ENCODE results near the gene SH3YL1. TPM values are rescaled to one million over a fixed set of nuclear protein-coding genes. Genes with fewer than 3 reads are reported as not detected.

Gene SH3YL1
- total RNA-seq, 4 donors from 2014 or later, result 14.9 to 31.4 (median 26.7) TPM

- Histone ChIP-seq H3K4me1 (no peaks in the 10 kb centered on the region), H3K4me3 (no peak overlapping the region), H3K27ac (no peak overlapping the region), H3K27me3 (peaks cover 3% of the 10 kb centered on the region), H3K36me3 (no peaks in the 10 kb centered on the region), H3K9me3 (no peaks in the 10 kb centered on the region)
- no peak for TF ChIP-seq POLR2A (IDR thresholded peaks at IDR 0.05)
- TF ChIP-seq EP300 (IDR thresholded peaks at IDR 0.05), result no peak
- no peak for TF ChIP-seq POLR2AphosphoS5 (IDR thresholded peaks at IDR 0.05)
- no peak for TF ChIP-seq CTCF (IDR thresholded peaks at IDR 0.05)
- ATAC-seq, result no peak
Measured at GRCh38 chr2:182509-183122, 81.2 kb downstream of the SH3YL1 start.

- Histone ChIP-seq H3K27ac (no peak overlapping the region), H3K27me3 (no peaks in the 10 kb centered on the region), H3K36me3 (no peaks in the 10 kb centered on the region), H3K4me1 (peaks cover 0 to 10% (median 0%) of the 10 kb centered on the region in 3 donors), H3K9me3 (no peaks in the 10 kb centered on the region), H3K4me3 (no peak overlapping the region)
- 60 to 78% methylated on average over 3 of the region's 3 CpGs for WGBS, 2 donors (ENCODE audit: low coverage in 1 of 2)
- no peak for TF ChIP-seq CTCF (IDR thresholded peaks at IDR 0.05)
- no peak for TF ChIP-seq POLR2AphosphoS5 (IDR thresholded peaks at IDR 0.05)
- TF ChIP-seq EP300 (IDR thresholded peaks at IDR 0.05), result no peak
- no peak for TF ChIP-seq POLR2A (IDR thresholded peaks at IDR 0.05)
- no peak for ATAC-seq
Measured at GRCh38 chr2:180311-180710, 83.5 kb downstream of the SH3YL1 start.

- H3K27ac ChIP-seq, result no peak overlapping the region
- no peak for TF ChIP-seq CTCF (IDR thresholded peaks at IDR 0.05)
- no peak for TF ChIP-seq EP300 (IDR thresholded peaks at IDR 0.05)
- TF ChIP-seq POLR2A (IDR thresholded peaks at IDR 0.05), result no peak
- no peak for TF ChIP-seq POLR2AphosphoS5 (IDR thresholded peaks at IDR 0.05)
- ATAC-seq, result no peak
Measured at GRCh38 chr2:179886-180285, 83.9 kb downstream of the SH3YL1 start.

GRCh38 chr2:177733-178132 is 86.1 kb downstream of the SH3YL1 start:
- no peaks in the 10 kb centered on the region for H3K36me3 ChIP-seq
- H3K9me3 ChIP-seq, result no peaks in the 10 kb centered on the region
- no peak for ATAC-seq
- TF ChIP-seq CTCF (IDR thresholded peaks at IDR 0.05) (no peak), POLR2A (IDR thresholded peaks at IDR 0.05) (no peak), EP300 (IDR thresholded peaks at IDR 0.05) (no peak), POLR2AphosphoS5 (IDR thresholded peaks at IDR 0.05) (no peak)
- H3K4me1 ChIP-seq, result peaks cover 0 to 14% (median 0%) of the 10 kb centered on the region in 3 donors
- no peak overlapping the region for H3K4me3 ChIP-seq
- H3K27me3 ChIP-seq, result peaks cover 5% of the 10 kb centered on the region
- 76 to 88% methylated on average over 2 of the region's 2 CpGs for WGBS, 2 donors (ENCODE audit: low coverage in 1 of 2)
- no peak overlapping the region for H3K27ac ChIP-seq

More at GRCh38 chr2:179886-180285, 83.9 kb downstream of the SH3YL1 start:
- no peaks in the 10 kb centered on the region for H3K27me3 ChIP-seq
- H3K4me3 ChIP-seq, result no peak overlapping the region
- H3K36me3 ChIP-seq, result no peaks in the 10 kb centered on the region
- H3K9me3 ChIP-seq, result no peaks in the 10 kb centered on the region
- peaks cover 0 to 14% (median 0%) of the 10 kb centered on the region in 3 donors for H3K4me1 ChIP-seq

- no peak overlapping the region for H3K27ac ChIP-seq
- peaks cover 0 to 14% (median 0%) of the 10 kb centered on the region in 3 donors for H3K4me1 ChIP-seq
- H3K4me3 ChIP-seq, result no peak overlapping the region
- no peaks in the 10 kb centered on the region for H3K9me3 ChIP-seq
- no peaks in the 10 kb centered on the region for H3K36me3 ChIP-seq
- no peak for ATAC-seq
- H3K27me3 ChIP-seq, result peaks cover 5% of the 10 kb centered on the region
- 36% methylated on average over 1 of the region's 1 CpG; no CpG with 5 or more reads in 1 of the 2 donors for WGBS, 2 donors (ENCODE audit: low coverage in 1 of 2)
- no peak for TF ChIP-seq POLR2AphosphoS5 (IDR thresholded peaks at IDR 0.05)
- no peak for TF ChIP-seq CTCF (IDR thresholded peaks at IDR 0.05)
- no peak for TF ChIP-seq POLR2A (IDR thresholded peaks at IDR 0.05)
- no peak for TF ChIP-seq EP300 (IDR thresholded peaks at IDR 0.05)
Measured at GRCh38 chr2:176917-177316, 86.9 kb downstream of the SH3YL1 start.

Data from gastroesophageal sphincter (tissue), 4 donors.